ENCODE results near the gene STUM.

DNA sequence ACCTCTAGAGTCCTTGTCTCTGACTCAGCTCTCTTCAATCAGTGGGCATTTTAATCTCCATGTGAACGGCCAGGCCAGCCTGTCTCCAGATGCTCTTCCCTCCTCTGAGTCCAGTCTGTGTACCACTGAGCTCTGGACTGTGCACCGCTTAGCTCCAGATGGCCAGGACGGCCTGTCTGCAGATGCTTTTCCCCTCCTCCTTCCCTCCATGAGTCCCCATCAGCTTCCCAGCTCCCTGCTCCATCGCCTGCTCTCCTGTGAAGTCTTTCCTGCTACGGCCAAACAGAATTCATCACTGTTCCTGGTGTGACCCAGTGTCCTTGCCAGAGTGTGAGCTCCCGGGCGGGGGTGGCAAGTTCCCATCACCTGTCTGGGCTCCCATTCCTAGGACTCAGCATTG, 42.0 kb downstream of the STUM start:
- TF ChIP-seq, protein P1, sequence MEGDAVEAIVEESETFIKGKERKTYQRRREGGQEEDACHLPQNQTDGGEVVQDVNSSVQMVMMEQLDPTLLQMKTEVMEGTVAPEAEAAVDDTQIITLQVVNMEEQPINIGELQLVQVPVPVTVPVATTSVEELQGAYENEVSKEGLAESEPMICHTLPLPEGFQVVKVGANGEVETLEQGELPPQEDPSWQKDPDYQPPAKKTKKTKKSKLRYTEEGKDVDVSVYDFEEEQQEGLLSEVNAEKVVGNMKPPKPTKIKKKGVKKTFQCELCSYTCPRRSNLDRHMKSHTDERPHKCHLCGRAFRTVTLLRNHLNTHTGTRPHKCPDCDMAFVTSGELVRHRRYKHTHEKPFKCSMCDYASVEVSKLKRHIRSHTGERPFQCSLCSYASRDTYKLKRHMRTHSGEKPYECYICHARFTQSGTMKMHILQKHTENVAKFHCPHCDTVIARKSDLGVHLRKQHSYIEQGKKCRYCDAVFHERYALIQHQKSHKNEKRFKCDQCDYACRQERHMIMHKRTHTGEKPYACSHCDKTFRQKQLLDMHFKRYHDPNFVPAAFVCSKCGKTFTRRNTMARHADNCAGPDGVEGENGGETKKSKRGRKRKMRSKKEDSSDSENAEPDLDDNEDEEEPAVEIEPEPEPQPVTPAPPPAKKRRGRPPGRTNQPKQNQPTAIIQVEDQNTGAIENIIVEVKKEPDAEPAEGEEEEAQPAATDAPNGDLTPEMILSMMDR (IDR thresholded peaks at IDR 0.05; ENCODE audit: insufficient read depth, low read length, poor library complexity, severe bottlenecking), result no peak
- no peak for TF ChIP-seq EZH2phosphoT487 (conservative IDR thresholded peaks at IDR 0.05; ENCODE audit: low read length)

Data from SU-DHL-6 (cell line).